C4-2B (cell line): ENCODE results near the gene GFRA1.

Experiments used
- CTCF ChIP-seq: fragments of 450-650 bp; conservative IDR thresholded peaks from 2 replicates; pipeline ENCODE4 v1.5.1; 2017; ENCODE audit warnings: mild to moderate bottlenecking
- ZFX ChIP-seq: fragments of 450-650 bp; IDR thresholded peaks from 2 replicates; pipeline ENCODE4 v1.6.1; 2017

GRCh38 chr10:116247691-116248090 lies 25.3 kb downstream of the GFRA1 start:
- TF ChIP-seq CTCF (no peak), ZFX (no peak)
